HepG2 (cell line): ENCODE measurements around the gene ATP6V1G2. TPM values are rescaled to one million over a fixed set of nuclear protein-coding genes. Genes with fewer than 3 reads are reported as not detected.
A peak's percentile ranks its signal among the peaks of the same experiment; 100 is the strongest.

Source experiments
- AGO1 ChIP-seq: fragments of 200-400 bp; formaldehyde crosslinking; IDR thresholded peaks from 2 replicates; pipeline ENCODE4 v1.6.1; 2017; ENCODE audit warnings: mild to moderate bottlenecking, low read depth, low read length, moderate library complexity; ENCODE audit not compliant: poor library complexity, severe bottlenecking
- AHR ChIP-seq: IDR thresholded peaks from 2 replicates; pipeline ENCODE4 v1.6.1; 2018; ENCODE audit warnings: missing genetic modification reagents, missing compliant biosample characterization
- CBX1 ChIP-seq: IDR thresholded peaks from one replicate; pipeline ENCODE4 v1.6.1; 2016; ENCODE audit warnings: antibody characterized with exemption, low read depth
- HNF1A ChIP-seq, 2 experiments: sonication (generic) in 1 of 2; formaldehyde crosslinking in 1 of 2; IDR thresholded peaks; 2 replicates each; pipeline versions ENCODE4 v1.4.0 to v1.6.1; 2016 to 2020; ENCODE audit warnings: borderline replicate concordance in 1 of 2, low read depth in 1 of 2, mild to moderate bottlenecking in 1 of 2, missing genetic modification reagents in 1 of 2
- KLF9 ChIP-seq: IDR thresholded peaks from 2 replicates; pipeline ENCODE4 v1.6.1; 2016; ENCODE audit warnings: low read depth
- MTA1 ChIP-seq: sonication (generic); formaldehyde crosslinking; IDR thresholded peaks from 2 replicates; pipeline ENCODE4 v1.4.0; 2020; ENCODE audit warnings: missing genetic modification reagents, mild to moderate bottlenecking, borderline replicate concordance
- NCOA1 ChIP-seq: sonication (generic); formaldehyde crosslinking; IDR thresholded peaks from 2 replicates; pipeline ENCODE4 v1.9.0; 2021; ENCODE audit warnings: missing genetic modification reagents
- PHF5A ChIP-seq: IDR thresholded peaks from one replicate; pipeline ENCODE4 v1.6.1; 2018; ENCODE audit warnings: low read depth, missing genetic modification reagents; ENCODE audit not compliant: unreplicated experiment
- RORA ChIP-seq: sonication (generic); formaldehyde crosslinking; IDR thresholded peaks from 2 replicates; pipeline ENCODE4 v1.5.0; 2020; ENCODE audit warnings: mild to moderate bottlenecking, missing genetic modification reagents, moderate library complexity
- SSRP1 ChIP-seq: IDR thresholded peaks from 2 replicates; pipeline ENCODE4 v1.6.1; 2016; ENCODE audit warnings: control low read depth
- TP53 ChIP-seq: sonication (generic); formaldehyde crosslinking; conservative IDR thresholded peaks from 2 replicates; pipeline ENCODE4 v1.4.0; 2020; ENCODE audit warnings: missing genetic modification reagents
- U2AF1 ChIP-seq: fragments of 200-400 bp; formaldehyde crosslinking; optimal IDR thresholded peaks from 2 replicates; pipeline ENCODE3; 2017; ENCODE audit warnings: mild to moderate bottlenecking, low read depth, low read length
- ZBTB25 ChIP-seq: IDR thresholded peaks from 2 replicates; pipeline ENCODE4 v1.6.1; 2018; ENCODE audit warnings: missing genetic modification reagents
- ZFP62 ChIP-seq: sonication (generic); formaldehyde crosslinking; IDR thresholded peaks from 2 replicates; pipeline ENCODE4 v1.4.0; 2020; ENCODE audit warnings: missing genetic modification reagents
- ZNF235 ChIP-seq: sonication (generic); formaldehyde crosslinking; IDR thresholded peaks from 2 replicates; pipeline ENCODE4 v1.8.1; 2023; ENCODE audit warnings: mild to moderate bottlenecking, missing genetic modification reagents, borderline replicate concordance
- ZNF616 ChIP-seq: sonication (generic); formaldehyde crosslinking; IDR thresholded peaks from 2 replicates; pipeline ENCODE4 v1.5.0; 2020; ENCODE audit warnings: low read depth, mild to moderate bottlenecking, missing genetic modification reagents
- ZNF646 ChIP-seq: sonication (generic); formaldehyde crosslinking; IDR thresholded peaks from 2 replicates; pipeline ENCODE4 v1.9.0; 2021; ENCODE audit warnings: mild to moderate bottlenecking, missing genetic modification reagents
- polyA plus RNA-seq, 8 experiments: library from polyadenylated mRNA; depleted of rRNA in 3 of 8; stranded (reverse) in 7 of 8; unstranded in 1 of 8; fragments of >200 nt; fragmentation: Illumina TruSeq in 4 of 8; extraction: Trizol in 4 of 8; gene quantifications; 2 replicates each; pipeline versions ENCODE4 v1.2.1 to v1.2.3, GENCODE V29; 2011 to 2016; ENCODE audit warnings: low read depth in 4 of 8, missing spikeins in 1 of 8, mixed read lengths in 1 of 8; ENCODE audit not compliant: insufficient read depth in 1 of 8
- total RNA-seq, 5 experiments: library from RNA; depleted of rRNA; stranded (reverse); fragments of >200 nt; fragmentation: Illumina TruSeq; extraction: Trizol; gene quantifications; 2 replicates each; pipeline ENCODE4 v1.2.3, GENCODE V29; 2016; ENCODE audit warnings: low read depth in 1 of 5

The ATP6V1G2 gene
- total and polyA plus RNA-seq, 2 of the 13 experiments (the other 11 are each of a cell fraction or from before 2014, with no cell fraction given) = 0.27 to 0.83 TPM

- TF ChIP-seq ZNF646 (CRISPR knock-in tag) (no peak), PHF5A (CRISPR knock-in tag) (peak; percentile 51), MTA1 (no peak), KLF9 (CRISPR knock-in tag) (peak; percentile 51; the same call in 1 of the 2 replicates), ZNF616 (CRISPR knock-in tag) (no peak), NCOA1 (peak; percentile 77; the same call in 1 of the 2 replicates), TP53 (CRISPR knock-in tag) (no peak), AGO1 (no peak), U2AF1 (no peak), CBX1 (no peak), ZNF235 (CRISPR knock-in tag) (no peak), AHR (peak; percentile 72; the same call in 1 of the 2 replicates), ZBTB25 (no peak), ZFP62 (CRISPR knock-in tag) (no peak), HNF1A (IDR thresholded peaks at IDR 0.05; ENCODE audit: low read depth) (no peak), HNF1A (CRISPR knock-in tag; IDR thresholded peaks at IDR 0.05; ENCODE audit: borderline replicate concordance) (no peak), SSRP1 (CRISPR knock-in tag) (no peak; the same call in 1 of the 2 replicates), RORA (CRISPR knock-in tag) (no peak)
These were observed at the start of gene ATP6V1G2 (continued) for GRCh38 chr6:31546339-31546957.
